GM12873 (cell line): ENCODE data around the gene GRID2.

ENCODE experiments used
- CTCF ChIP-seq: IDR thresholded peaks from 2 replicates; pipeline ENCODE4 v1.5.1; 2012; ENCODE audit warnings: low read depth, mild to moderate bottlenecking, moderate library complexity, low read length, control low read depth; ENCODE audit not compliant: insufficient read depth; ENCODE audit errors: missing control alignments

The GRID2 gene

DNA sequence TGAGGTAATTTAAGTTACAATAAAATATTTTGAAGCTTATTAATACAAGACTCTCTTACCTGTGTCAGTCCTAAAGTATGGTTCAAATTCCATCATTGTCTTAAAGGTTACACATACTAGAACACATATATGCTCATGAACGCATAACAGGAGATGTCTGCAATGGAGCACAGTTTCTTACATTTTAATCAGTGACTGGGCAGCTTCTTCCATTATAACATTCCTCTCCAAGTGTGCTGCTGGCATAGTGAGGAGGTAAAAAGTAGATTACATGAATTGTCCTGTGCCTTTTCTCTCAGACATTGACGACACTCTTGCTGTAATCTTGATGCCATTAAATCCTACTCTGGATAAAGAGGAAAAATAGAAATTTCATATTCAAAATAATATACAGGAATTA is 40.8 kb upstream of the GRID2 start:
- TF ChIP-seq CTCF: no peak

GRCh38 chr4:92263575-92263974 is 40.2 kb upstream of the GRID2 start:
- TF ChIP-seq CTCF: no peak

DNA sequence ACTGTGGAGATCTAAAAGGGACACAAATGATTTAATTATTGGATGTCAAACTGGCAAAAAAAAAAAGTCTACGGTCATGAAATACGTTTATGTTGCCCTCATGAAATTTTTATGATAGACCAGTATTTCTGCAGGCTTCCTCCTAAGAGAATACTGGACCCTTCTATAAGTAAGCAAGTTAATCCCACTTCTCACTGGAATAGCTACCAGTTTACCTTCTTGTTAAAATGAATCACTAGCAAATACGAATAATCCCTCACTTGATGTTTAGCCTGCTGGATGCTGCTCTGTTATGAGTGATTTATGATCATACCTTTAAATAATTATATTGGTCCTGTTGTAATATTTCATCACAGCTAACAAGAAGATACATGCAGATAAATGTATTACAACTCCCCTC is 39.6 kb upstream of the GRID2 start:
- no peak for TF ChIP-seq CTCF

- no peak for TF ChIP-seq CTCF
Observed at GRCh38 chr4:92265021-92265420, 38.7 kb upstream of the GRID2 start.

DNA sequence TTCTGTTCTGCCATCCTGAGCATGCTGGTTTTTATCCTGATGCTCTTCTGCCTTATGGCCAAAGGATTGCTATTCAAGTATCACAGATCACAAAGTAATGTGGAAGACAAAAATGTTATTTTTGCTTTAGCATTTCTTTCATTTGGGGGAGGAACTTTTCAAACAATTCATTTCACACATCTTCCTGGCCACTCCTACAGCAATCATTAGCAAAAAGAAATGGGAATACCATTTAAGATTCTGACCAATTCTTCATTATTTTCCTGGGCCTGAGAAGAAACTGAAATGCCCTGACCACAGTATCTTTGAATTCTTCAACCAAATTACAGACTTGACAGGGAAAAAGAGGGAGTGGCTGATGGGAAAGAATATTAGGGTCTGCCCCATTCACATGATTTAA is 38.0 kb upstream of the GRID2 start:
- TF ChIP-seq CTCF: no peak

- no peak for TF ChIP-seq CTCF
Observed at GRCh38 chr4:92266521-92266920, 37.2 kb upstream of the GRID2 start.

GRCh38 chr4:92268642-92269041 is 35.1 kb upstream of the GRID2 start:
- TF ChIP-seq CTCF: no peak

GRCh38 chr4:92270908-92271307 is 32.9 kb upstream of the GRID2 start:
- TF ChIP-seq CTCF: no peak
